HS-27A (cell line): ENCODE results near the gene ILF3.

Experiments
- DNase-seq: peaks from one replicate; pipeline ENCODE4 v3.0.0-alpha.2; 2012; ENCODE audit warnings: low read depth, missing footprints

Gene ILF3

GRCh38 chr19:10730932-10731331 is 76.8 kb downstream of the ILF3 start:
- DNase-seq: no peak

DNA sequence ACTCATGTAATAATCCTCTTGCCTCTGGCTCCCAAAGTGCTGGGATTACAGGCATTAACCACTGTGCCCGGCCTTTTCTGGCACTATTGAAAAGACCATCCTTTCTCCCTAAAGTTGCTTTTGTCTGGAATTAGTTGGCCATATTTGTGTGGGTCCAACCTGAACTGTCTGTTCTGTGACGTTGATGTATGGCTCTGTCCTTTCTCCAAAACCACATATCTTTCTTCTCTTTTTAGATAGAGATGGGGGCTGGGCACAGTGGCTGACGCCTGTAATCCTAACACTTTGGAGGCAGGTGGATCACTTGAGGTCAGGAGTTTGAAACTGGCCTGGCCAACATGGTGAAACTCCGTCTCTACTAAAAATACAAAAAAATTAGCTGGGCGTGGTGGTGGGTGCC is 81.6 kb downstream of the ILF3 start:
- DNase-seq: no peak

- no peak for DNase-seq
Measured at GRCh38 chr19:10736189-10736588, 82.0 kb downstream of the ILF3 start.

GRCh38 chr19:10736916-10737551 is 82.9 kb downstream of the ILF3 start:
- no peak for DNase-seq

- DNase-seq: no peak
Measured at GRCh38 chr19:10737722-10738121, 83.6 kb downstream of the ILF3 start.

GRCh38 chr19:10740798-10741197 is 86.7 kb downstream of the ILF3 start:
- DNase-seq: no peak
